ENCODE results near the gene RXFP4. TPM values are rescaled to one million over a fixed set of nuclear protein-coding genes. Genes with fewer than 3 reads are reported as not detected.

RXFP4 gene
- total RNA-seq, 4 donors from 2014 or later, result not detected

DNA sequence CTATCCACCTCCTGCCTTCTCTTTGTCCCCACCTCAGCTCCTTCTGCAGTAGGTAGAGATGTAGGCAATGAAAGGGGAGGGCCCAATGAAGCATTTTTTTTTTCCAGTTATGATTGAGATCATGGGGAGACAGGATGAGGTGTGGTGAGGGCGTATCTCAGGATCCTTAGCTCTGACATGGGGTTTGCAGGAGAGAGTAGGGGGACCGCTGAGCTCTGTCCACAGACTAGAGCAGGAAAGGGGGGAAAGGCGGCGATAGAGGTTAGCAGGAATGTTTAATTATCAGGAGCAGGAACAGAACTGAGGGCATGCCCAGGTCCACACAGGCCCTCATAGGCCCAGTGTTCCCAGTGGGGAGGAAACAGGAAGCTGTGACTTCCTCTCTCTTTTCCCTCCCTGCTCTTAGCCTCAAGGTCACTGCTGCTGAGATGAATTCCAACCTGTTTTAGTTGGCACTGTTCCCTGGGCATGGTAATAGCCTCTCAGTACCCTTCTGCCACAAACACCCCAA is 901 bp upstream of the RXFP4 start:
- peak overlapping the region; percentile 38 to 82 for H3K27ac ChIP-seq
- no peaks in the 10 kb centered on the region for H3K4me1 ChIP-seq
- intact Hi-C loops (cut with DNase I; ENCODE audit: low total_unique reads), result no loop called here
- H3K27me3 ChIP-seq, result no peaks in the 10 kb centered on the region
- H3K36me3 ChIP-seq, result no peaks in the 10 kb centered on the region
- peak in 1 of 2 donors; percentile 47 for DNase-seq
- H3K9me3 ChIP-seq, result no peaks in the 10 kb centered on the region
- TF ChIP-seq, protein P1, sequence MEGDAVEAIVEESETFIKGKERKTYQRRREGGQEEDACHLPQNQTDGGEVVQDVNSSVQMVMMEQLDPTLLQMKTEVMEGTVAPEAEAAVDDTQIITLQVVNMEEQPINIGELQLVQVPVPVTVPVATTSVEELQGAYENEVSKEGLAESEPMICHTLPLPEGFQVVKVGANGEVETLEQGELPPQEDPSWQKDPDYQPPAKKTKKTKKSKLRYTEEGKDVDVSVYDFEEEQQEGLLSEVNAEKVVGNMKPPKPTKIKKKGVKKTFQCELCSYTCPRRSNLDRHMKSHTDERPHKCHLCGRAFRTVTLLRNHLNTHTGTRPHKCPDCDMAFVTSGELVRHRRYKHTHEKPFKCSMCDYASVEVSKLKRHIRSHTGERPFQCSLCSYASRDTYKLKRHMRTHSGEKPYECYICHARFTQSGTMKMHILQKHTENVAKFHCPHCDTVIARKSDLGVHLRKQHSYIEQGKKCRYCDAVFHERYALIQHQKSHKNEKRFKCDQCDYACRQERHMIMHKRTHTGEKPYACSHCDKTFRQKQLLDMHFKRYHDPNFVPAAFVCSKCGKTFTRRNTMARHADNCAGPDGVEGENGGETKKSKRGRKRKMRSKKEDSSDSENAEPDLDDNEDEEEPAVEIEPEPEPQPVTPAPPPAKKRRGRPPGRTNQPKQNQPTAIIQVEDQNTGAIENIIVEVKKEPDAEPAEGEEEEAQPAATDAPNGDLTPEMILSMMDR (IDR thresholded peaks at IDR 0.05), result no peak
- no peak for TF ChIP-seq POLR2A (IDR thresholded peaks at IDR 0.05)
- no peak overlapping the region for H3K4me3 ChIP-seq

DNA sequence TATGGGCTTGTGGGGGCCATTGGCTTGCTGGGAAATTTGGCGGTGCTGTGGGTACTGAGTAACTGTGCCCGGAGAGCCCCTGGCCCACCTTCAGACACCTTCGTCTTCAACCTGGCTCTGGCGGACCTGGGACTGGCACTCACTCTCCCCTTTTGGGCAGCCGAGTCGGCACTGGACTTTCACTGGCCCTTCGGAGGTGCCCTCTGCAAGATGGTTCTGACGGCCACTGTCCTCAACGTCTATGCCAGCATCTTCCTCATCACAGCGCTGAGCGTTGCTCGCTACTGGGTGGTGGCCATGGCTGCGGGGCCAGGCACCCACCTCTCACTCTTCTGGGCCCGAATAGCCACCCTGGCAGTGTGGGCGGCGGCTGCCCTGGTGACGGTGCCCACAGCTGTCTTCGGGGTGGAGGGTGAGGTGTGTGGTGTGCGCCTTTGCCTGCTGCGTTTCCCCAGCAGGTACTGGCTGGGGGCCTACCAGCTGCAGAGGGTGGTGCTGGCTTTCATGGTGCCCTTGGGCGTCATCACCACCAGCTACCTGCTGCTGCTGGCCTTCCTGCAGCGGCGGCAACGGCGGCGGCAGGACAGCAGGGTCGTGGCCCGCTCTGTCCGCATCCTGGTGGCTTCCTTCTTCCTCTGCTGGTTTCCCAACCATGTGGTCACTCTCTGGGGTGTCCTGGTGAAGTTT is 550 bp downstream of the RXFP4 start:
- no peaks in the 10 kb centered on the region for H3K27me3 ChIP-seq
- intact Hi-C loops (cut with DNase I; ENCODE audit: low total_unique reads), result no loop called here
- H3K27ac ChIP-seq, result peak overlapping the region; percentile 24 to 67
- H3K4me1 ChIP-seq, result no peaks in the 10 kb centered on the region
- no peak overlapping the region for H3K4me3 ChIP-seq
- no peak for DNase-seq
- H3K9me3 ChIP-seq, result no peaks in the 10 kb centered on the region
- H3K36me3 ChIP-seq, result no peaks in the 10 kb centered on the region
- TF ChIP-seq, protein P1 (IDR thresholded peaks at IDR 0.05), result no peak
- TF ChIP-seq POLR2A (IDR thresholded peaks at IDR 0.05), result no peak

DNA sequence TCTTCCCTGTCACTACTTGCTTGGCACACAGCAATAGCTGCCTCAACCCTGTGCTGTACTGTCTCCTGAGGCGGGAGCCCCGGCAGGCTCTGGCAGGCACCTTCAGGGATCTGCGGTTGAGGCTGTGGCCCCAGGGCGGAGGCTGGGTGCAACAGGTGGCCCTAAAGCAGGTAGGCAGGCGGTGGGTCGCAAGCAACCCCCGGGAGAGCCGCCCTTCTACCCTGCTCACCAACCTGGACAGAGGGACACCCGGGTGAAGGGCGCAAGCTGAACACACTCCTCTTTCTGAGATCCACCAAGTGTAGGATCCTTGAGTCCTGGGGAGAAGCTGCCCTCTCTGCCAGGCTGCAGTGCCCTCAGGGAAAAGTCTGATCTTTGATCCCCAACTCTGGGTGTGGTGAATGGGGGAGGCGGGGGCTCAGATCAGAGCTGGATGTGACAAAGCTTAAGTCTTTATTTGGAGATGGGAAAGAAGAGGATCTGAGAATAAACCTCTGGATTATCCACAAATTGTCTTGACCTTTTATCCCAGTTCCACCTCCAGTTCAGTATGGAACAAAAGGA is 1.2 kb downstream of the RXFP4 start:
- Histone ChIP-seq H3K36me3 (no peaks in the 10 kb centered on the region), H3K27ac (peak overlapping the region; percentile 24 to 67), H3K4me3 (no peak overlapping the region), H3K4me1 (no peaks in the 10 kb centered on the region), H3K9me3 (no peaks in the 10 kb centered on the region), H3K27me3 (no peaks in the 10 kb centered on the region)
- no peak for DNase-seq
- intact Hi-C loops (cut with DNase I; ENCODE audit: low total_unique reads), result no loop called here
- TF ChIP-seq POLR2A (IDR thresholded peaks at IDR 0.05), result no peak
- TF ChIP-seq, protein P1 (IDR thresholded peaks at IDR 0.05), result no peak

DNA sequence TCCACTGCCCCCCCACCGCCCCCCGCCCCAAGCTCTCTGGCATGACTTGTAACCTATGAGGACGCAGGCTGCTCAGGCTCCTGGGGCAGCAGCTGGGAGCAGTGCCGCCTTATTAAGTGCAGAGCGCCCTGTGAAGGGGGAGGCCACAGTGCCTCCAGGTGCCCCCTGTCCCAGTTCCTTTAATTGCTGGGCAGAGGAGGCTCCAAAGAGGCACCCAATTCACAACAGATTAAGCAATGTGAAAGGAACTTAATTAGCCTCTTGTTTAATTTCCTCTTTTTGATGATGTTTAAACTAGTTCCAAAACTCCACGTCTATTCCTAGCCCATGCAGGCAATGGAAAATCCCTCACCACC is 3.0 kb downstream of the RXFP4 start:
- H3K9me3 ChIP-seq, result no peaks in the 10 kb centered on the region
- TF ChIP-seq POLR2A (IDR thresholded peaks at IDR 0.05), result no peak
- TF ChIP-seq, protein P1 (IDR thresholded peaks at IDR 0.05), result no peak
- intact Hi-C loops (cut with DNase I; ENCODE audit: low total_unique reads), result no loop called here
- H3K36me3 ChIP-seq, result no peaks in the 10 kb centered on the region
- no peak overlapping the region for H3K4me3 ChIP-seq
- H3K27me3 ChIP-seq, result no peaks in the 10 kb centered on the region
- no peaks in the 10 kb centered on the region for H3K4me1 ChIP-seq
- DNase-seq, result no peak
- H3K27ac ChIP-seq, result no peak overlapping the region

DNA sequence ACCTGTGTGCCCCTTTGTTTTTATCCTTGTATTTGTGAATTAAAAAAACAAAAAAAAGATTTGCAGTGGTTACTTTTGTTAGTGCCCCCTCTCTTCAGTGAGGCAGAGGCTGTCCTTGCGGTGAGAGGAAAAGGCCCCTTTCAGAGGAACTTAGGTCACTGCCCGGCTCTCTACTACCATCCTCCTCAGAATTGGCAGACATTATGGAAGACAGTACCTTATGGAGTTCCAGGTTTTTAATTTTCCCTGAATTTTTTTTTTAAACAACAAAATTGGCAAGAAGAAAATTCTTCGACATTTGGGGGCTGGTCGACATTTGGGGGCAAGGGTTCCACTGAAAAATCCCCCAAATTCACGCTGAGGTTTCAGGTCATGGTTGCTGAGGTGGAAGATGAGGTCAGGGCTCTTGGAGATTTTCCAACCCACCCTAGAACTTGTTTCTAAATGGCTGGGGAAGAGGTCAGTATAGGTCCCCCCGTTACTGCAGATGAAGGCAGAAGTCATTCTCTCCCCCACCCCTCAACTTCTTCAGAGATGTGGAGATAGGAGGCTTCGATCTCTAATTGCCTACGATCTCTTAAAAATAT is 5.3 kb downstream of the RXFP4 start:
- no peaks in the 10 kb centered on the region for H3K27me3 ChIP-seq
- no peaks in the 10 kb centered on the region for H3K4me1 ChIP-seq
- no peak overlapping the region for H3K4me3 ChIP-seq
- no peak overlapping the region for H3K27ac ChIP-seq
- intact Hi-C loops (cut with DNase I; ENCODE audit: low total_unique reads), result no loop called here
- no peaks in the 10 kb centered on the region for H3K36me3 ChIP-seq
- H3K9me3 ChIP-seq, result no peaks in the 10 kb centered on the region
- TF ChIP-seq, protein P1 (IDR thresholded peaks at IDR 0.05), result no peak
- no peak for DNase-seq
